HL-60 (cell line): ENCODE results near the gene ANO6.

Source experiments
- CTCF ChIP-seq: IDR thresholded peaks from one replicate; pipeline ENCODE4 v1.5.1; 2011; ENCODE audit warnings: low read length, control low read depth, inconsistent platforms; ENCODE audit not compliant: insufficient read depth
- TF ChIP-seq, protein P1 (sequence below): IDR thresholded peaks from 2 replicates; pipeline ENCODE4 v1.6.1; 2012; ENCODE audit warnings: low read depth; ENCODE audit not compliant: insufficient replicate concordance

- no peak for TF ChIP-seq CTCF
- TF ChIP-seq, protein P1, sequence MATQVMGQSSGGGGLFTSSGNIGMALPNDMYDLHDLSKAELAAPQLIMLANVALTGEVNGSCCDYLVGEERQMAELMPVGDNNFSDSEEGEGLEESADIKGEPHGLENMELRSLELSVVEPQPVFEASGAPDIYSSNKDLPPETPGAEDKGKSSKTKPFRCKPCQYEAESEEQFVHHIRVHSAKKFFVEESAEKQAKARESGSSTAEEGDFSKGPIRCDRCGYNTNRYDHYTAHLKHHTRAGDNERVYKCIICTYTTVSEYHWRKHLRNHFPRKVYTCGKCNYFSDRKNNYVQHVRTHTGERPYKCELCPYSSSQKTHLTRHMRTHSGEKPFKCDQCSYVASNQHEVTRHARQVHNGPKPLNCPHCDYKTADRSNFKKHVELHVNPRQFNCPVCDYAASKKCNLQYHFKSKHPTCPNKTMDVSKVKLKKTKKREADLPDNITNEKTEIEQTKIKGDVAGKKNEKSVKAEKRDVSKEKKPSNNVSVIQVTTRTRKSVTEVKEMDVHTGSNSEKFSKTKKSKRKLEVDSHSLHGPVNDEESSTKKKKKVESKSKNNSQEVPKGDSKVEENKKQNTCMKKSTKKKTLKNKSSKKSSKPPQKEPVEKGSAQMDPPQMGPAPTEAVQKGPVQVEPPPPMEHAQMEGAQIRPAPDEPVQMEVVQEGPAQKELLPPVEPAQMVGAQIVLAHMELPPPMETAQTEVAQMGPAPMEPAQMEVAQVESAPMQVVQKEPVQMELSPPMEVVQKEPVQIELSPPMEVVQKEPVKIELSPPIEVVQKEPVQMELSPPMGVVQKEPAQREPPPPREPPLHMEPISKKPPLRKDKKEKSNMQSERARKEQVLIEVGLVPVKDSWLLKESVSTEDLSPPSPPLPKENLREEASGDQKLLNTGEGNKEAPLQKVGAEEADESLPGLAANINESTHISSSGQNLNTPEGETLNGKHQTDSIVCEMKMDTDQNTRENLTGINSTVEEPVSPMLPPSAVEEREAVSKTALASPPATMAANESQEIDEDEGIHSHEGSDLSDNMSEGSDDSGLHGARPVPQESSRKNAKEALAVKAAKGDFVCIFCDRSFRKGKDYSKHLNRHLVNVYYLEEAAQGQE: no peak
Observed at GRCh38 chr12:45182511-45182910, 33.4 kb upstream of the ANO6 start.
